Activated naive CD4-positive, alpha-beta T cell treated with anti-CD3 and anti-CD28 coated beads for 36 hours (primary cell): ENCODE measurements around the gene HMCN2. TPM values are rescaled to one million over a fixed set of nuclear protein-coding genes. Genes with fewer than 3 reads are reported as not detected.
A peak's percentile ranks its signal among the peaks of the same experiment; 100 is the strongest.

ENCODE experiments used
- CTCF ChIA-PET: fragments of 350-600 bp; sonication (Branson Sonifier 250); formaldehyde crosslinking; loops from one replicate; lab custom pipeline; 2021; ENCODE audit warnings: antibody characterized with exemption; lab: Charles Lee
- DNase-seq: peaks from one replicate; pipeline ENCODE4 v3.0.0-alpha.2; 2020
- H3K27ac Mint-ChIP-seq: one replicate; pipeline ENCODE4 v1.8.0; 2021; ENCODE audit warnings: mild to moderate bottlenecking, mixed read lengths
- H3K27me3 Mint-ChIP-seq: one replicate; pipeline ENCODE4 v1.8.0; 2021; ENCODE audit warnings: low read depth, mixed read lengths
- H3K36me3 Mint-ChIP-seq: one replicate; pipeline ENCODE4 v1.8.0; 2021; ENCODE audit warnings: low read depth, mixed read lengths
- H3K4me1 Mint-ChIP-seq: one replicate; pipeline ENCODE4 v1.8.0; 2021; ENCODE audit warnings: low read depth, mixed read lengths
- H3K4me3 Mint-ChIP-seq: one replicate; pipeline ENCODE4 v1.8.0; 2021; ENCODE audit warnings: mild to moderate bottlenecking, moderate library complexity, mixed read lengths
- H3K9me3 Mint-ChIP-seq: one replicate; pipeline ENCODE4 v1.8.0; 2021; ENCODE audit warnings: mixed read lengths
- intact Hi-C: fragments of 100-400 bp; cut with micrococcal nuclease; formaldehyde crosslinking; loops from one replicate; pipeline ENCODE4 v1.15.1; 2023
- total RNA-seq, 2 experiments: library from RNA; stranded (reverse); gene quantifications; one replicate each; pipeline ENCODE4 v1.2.3, GENCODE V29; 2021

HMCN2 gene
- total RNA-seq, 2 experiments from 2014 or later: not detected

GRCh38 chr9:130289711-130290241 is 24.2 kb downstream of the HMCN2 start:
- Mint-ChIP-seq H3K4me3 (no peak overlapping the region), H3K27ac (no peak overlapping the region), H3K4me1 (no peaks in the 10 kb centered on the region), H3K27me3 (peaks cover 18% of the 10 kb centered on the region), H3K9me3 (no peaks in the 10 kb centered on the region), H3K36me3 (no peaks in the 10 kb centered on the region)
- DNase-seq: no peak
- intact Hi-C loops: no loop called here
- CTCF ChIA-PET: no interaction called here

GRCh38 chr9:130290291-130291181 is 25.0 kb downstream of the HMCN2 start:
- DNase-seq: no peak
- H3K9me3 Mint-ChIP-seq: no peaks in the 10 kb centered on the region
- CTCF ChIA-PET: interaction anchor here (0.6 to 1.0 kb wide), 2 partner anchors 171 to 183 kb away, joined by 3 to 6 read pairs; no protein-coding TSS in a partner anchor
- H3K27me3 Mint-ChIP-seq: peaks cover 16% of the 10 kb centered on the region
- no peak overlapping the region for H3K27ac Mint-ChIP-seq
- intact Hi-C loops: no loop called here
- H3K36me3 Mint-ChIP-seq: no peaks in the 10 kb centered on the region
- no peak overlapping the region for H3K4me3 Mint-ChIP-seq
- no peaks in the 10 kb centered on the region for H3K4me1 Mint-ChIP-seq

GRCh38 chr9:130291474-130291873 is 25.9 kb downstream of the HMCN2 start:
- Mint-ChIP-seq H3K4me1 (no peaks in the 10 kb centered on the region), H3K9me3 (no peaks in the 10 kb centered on the region), H3K4me3 (no peak overlapping the region), H3K27me3 (peaks cover 16% of the 10 kb centered on the region), H3K27ac (no peak overlapping the region), H3K36me3 (no peaks in the 10 kb centered on the region)
- CTCF ChIA-PET: no interaction called here
- intact Hi-C loops: no loop called here
- DNase-seq: no peak

- CTCF ChIA-PET: no interaction called here
- no peak overlapping the region for H3K27ac Mint-ChIP-seq
- intact Hi-C loops: no loop called here
- no peak for DNase-seq
- H3K27me3 Mint-ChIP-seq: peaks cover 18% of the 10 kb centered on the region
- H3K36me3 Mint-ChIP-seq: no peaks in the 10 kb centered on the region
- H3K9me3 Mint-ChIP-seq: no peaks in the 10 kb centered on the region
- no peaks in the 10 kb centered on the region for H3K4me1 Mint-ChIP-seq
- H3K4me3 Mint-ChIP-seq: no peak overlapping the region
These were observed 26.5 kb downstream of the HMCN2 start for GRCh38 chr9:130292106-130292505.

GRCh38 chr9:130294664-130295063 is 29.1 kb downstream of the HMCN2 start:
- DNase-seq: no peak
- Mint-ChIP-seq H3K27me3 (peaks cover 19% of the 10 kb centered on the region), H3K27ac (no peak overlapping the region), H3K4me1 (no peaks in the 10 kb centered on the region), H3K36me3 (no peaks in the 10 kb centered on the region), H3K4me3 (no peak overlapping the region), H3K9me3 (no peaks in the 10 kb centered on the region)
- intact Hi-C loops: no loop called here
- CTCF ChIA-PET: no interaction called here

GRCh38 chr9:130295431-130295830 is 29.9 kb downstream of the HMCN2 start:
- peaks cover 19% of the 10 kb centered on the region for H3K27me3 Mint-ChIP-seq
- H3K27ac Mint-ChIP-seq: no peak overlapping the region
- CTCF ChIA-PET: no interaction called here
- DNase-seq: no peak
- intact Hi-C loops: no loop called here
- no peaks in the 10 kb centered on the region for H3K9me3 Mint-ChIP-seq
- H3K4me3 Mint-ChIP-seq: no peak overlapping the region
- H3K36me3 Mint-ChIP-seq: no peaks in the 10 kb centered on the region
- H3K4me1 Mint-ChIP-seq: no peaks in the 10 kb centered on the region

- no peaks in the 10 kb centered on the region for H3K36me3 Mint-ChIP-seq
- H3K4me1 Mint-ChIP-seq: no peaks in the 10 kb centered on the region
- H3K27me3 Mint-ChIP-seq: peaks cover 17% of the 10 kb centered on the region
- CTCF ChIA-PET: no interaction called here
- H3K27ac Mint-ChIP-seq: no peak overlapping the region
- no peak for DNase-seq
- no peaks in the 10 kb centered on the region for H3K9me3 Mint-ChIP-seq
- H3K4me3 Mint-ChIP-seq: no peak overlapping the region
- intact Hi-C loops: no loop called here
These were observed 30.6 kb downstream of the HMCN2 start for GRCh38 chr9:130295945-130296782.

- H3K4me3 Mint-ChIP-seq: no peak overlapping the region
- CTCF ChIA-PET: interaction anchor here (1.1 kb wide), 1 partner anchor 54 kb away, joined by 3 read pairs; no protein-coding TSS in a partner anchor
- intact Hi-C loops: no loop called here
- no peaks in the 10 kb centered on the region for H3K36me3 Mint-ChIP-seq
- peaks cover 17% of the 10 kb centered on the region for H3K27me3 Mint-ChIP-seq
- no peaks in the 10 kb centered on the region for H3K9me3 Mint-ChIP-seq
- no peak for DNase-seq
- H3K4me1 Mint-ChIP-seq: no peaks in the 10 kb centered on the region
- no peak overlapping the region for H3K27ac Mint-ChIP-seq
These were observed 31.2 kb downstream of the HMCN2 start for GRCh38 chr9:130296783-130297055.

- Mint-ChIP-seq H3K4me3 (no peak overlapping the region), H3K4me1 (no peaks in the 10 kb centered on the region), H3K36me3 (no peaks in the 10 kb centered on the region), H3K27ac (no peak overlapping the region), H3K9me3 (no peaks in the 10 kb centered on the region), H3K27me3 (peaks cover 17% of the 10 kb centered on the region)
- DNase-seq: no peak
- CTCF ChIA-PET: interaction anchor here (1.1 kb wide), 1 partner anchor 54 kb away, joined by 3 read pairs; no protein-coding TSS in a partner anchor
- intact Hi-C loops: no loop called here
These were observed 31.8 kb downstream of the HMCN2 start for GRCh38 chr9:130297371-130297770.

- Mint-ChIP-seq H3K4me3 (no peak overlapping the region), H3K27ac (no peak overlapping the region), H3K36me3 (no peaks in the 10 kb centered on the region), H3K27me3 (peaks cover 11% of the 10 kb centered on the region), H3K9me3 (no peaks in the 10 kb centered on the region), H3K4me1 (no peaks in the 10 kb centered on the region)
- intact Hi-C loops: no loop called here
- CTCF ChIA-PET: no interaction called here
- DNase-seq: peak; percentile 9
These were observed 33.2 kb downstream of the HMCN2 start for GRCh38 chr9:130298662-130299279.

- no peaks in the 10 kb centered on the region for H3K36me3 Mint-ChIP-seq
- intact Hi-C loops: no loop called here
- CTCF ChIA-PET: interaction anchor here (1.5 kb wide), 1 partner anchor 12 kb away, joined by 3 read pairs; no protein-coding TSS in a partner anchor
- no peak overlapping the region for H3K4me3 Mint-ChIP-seq
- no peaks in the 10 kb centered on the region for H3K9me3 Mint-ChIP-seq
- DNase-seq: no peak
- peaks cover 10% of the 10 kb centered on the region for H3K27me3 Mint-ChIP-seq
- H3K27ac Mint-ChIP-seq: no peak overlapping the region
- no peaks in the 10 kb centered on the region for H3K4me1 Mint-ChIP-seq
These were observed 34.4 kb downstream of the HMCN2 start for GRCh38 chr9:130299785-130300615.
